ENCODE results near the gene PPP3CA.

DNA sequence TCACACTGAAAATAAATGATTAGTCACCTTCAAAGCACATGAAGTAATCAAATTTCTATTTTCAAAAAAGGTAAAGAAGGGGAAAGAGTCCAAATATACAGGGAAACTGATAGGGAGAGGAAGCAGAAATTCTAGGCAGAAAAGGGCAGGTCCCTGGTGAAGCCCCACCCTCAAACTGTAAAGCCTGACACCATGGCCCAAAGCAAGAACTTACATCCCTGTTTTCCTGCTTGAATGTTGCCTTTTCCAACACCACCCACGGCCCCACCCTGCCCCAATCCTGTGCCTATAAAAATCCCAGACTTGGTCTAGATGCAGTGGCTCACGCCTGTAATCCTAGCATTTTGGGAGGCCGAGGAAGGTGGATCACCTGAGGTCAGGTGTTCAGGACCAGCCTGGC, 361.8 kb downstream of the PPP3CA start:
- TF ChIP-seq, protein P1, sequence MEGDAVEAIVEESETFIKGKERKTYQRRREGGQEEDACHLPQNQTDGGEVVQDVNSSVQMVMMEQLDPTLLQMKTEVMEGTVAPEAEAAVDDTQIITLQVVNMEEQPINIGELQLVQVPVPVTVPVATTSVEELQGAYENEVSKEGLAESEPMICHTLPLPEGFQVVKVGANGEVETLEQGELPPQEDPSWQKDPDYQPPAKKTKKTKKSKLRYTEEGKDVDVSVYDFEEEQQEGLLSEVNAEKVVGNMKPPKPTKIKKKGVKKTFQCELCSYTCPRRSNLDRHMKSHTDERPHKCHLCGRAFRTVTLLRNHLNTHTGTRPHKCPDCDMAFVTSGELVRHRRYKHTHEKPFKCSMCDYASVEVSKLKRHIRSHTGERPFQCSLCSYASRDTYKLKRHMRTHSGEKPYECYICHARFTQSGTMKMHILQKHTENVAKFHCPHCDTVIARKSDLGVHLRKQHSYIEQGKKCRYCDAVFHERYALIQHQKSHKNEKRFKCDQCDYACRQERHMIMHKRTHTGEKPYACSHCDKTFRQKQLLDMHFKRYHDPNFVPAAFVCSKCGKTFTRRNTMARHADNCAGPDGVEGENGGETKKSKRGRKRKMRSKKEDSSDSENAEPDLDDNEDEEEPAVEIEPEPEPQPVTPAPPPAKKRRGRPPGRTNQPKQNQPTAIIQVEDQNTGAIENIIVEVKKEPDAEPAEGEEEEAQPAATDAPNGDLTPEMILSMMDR (IDR thresholded peaks at IDR 0.05): no peak
- no peak for TF ChIP-seq POLR2A (IDR thresholded peaks at IDR 0.05)
